Activated CD4-positive, alpha-beta T cell treated with anti-CD3 and anti-CD28 coated beads for 24 hours (primary cell): Measurements from ENCODE around the gene ZNF385D.

ENCODE experiments used
- DNase-seq, 2 donors: peaks; one replicate each; pipeline ENCODE4 v3.0.0-alpha.2; 2020; ENCODE audit warnings: low read depth in 2 of 2

ZNF385D gene

GRCh38 chr3:21750080-21750696, 822 bp downstream of the ZNF385D start:
- DNase-seq, result no peak

DNA sequence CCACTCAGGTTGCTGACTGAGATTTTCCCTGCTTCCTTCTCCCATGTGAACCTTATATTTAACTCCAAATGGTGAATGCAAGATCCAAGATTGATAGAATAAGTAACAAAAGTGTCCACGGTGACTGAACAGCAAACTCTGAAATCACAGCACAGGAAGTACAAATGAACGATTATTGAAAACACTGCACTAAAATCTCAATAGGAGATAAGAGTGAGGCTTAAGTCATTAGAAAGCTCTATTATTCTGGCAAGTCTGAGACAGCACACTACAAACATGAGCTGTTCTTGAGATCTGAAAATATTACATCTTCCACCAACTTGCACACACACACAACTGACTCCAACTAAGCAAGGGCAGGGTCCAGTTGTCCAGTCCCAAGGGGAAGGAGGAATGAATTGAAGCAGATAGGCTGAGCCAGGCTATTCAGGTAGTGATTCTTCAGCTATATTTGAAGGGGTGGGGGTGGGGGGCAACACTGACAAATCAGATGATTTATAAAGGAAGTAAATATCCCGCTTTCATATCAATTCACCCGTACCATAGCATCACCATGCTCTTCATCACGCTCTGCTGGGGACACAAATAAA, 2.9 kb downstream of the ZNF385D start:
- no peak for DNase-seq

GRCh38 chr3:21747376-21747775, 3.6 kb downstream of the ZNF385D start:
- DNase-seq, result no peak

DNA sequence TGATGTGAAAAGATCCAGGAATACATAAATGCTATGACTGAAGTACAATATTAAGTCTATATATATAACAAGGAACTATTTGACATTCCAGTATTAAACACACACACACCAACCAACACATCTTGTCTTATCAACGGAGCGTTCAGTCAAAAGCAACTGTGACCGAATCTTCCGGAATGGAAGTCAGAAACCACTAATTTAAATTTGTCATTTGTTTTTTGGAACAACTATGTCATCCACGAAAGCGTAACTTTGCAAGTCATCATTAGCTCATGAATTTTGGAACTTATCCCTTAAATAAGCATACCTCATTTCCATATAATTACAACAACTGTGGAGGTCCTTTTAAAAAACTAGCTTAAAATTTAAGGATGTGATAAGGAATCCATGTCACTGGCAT, 5.0 kb downstream of the ZNF385D start:
- DNase-seq, result no peak

GRCh38 chr3:21744793-21745192, 6.2 kb downstream of the ZNF385D start:
- no peak for DNase-seq

DNA sequence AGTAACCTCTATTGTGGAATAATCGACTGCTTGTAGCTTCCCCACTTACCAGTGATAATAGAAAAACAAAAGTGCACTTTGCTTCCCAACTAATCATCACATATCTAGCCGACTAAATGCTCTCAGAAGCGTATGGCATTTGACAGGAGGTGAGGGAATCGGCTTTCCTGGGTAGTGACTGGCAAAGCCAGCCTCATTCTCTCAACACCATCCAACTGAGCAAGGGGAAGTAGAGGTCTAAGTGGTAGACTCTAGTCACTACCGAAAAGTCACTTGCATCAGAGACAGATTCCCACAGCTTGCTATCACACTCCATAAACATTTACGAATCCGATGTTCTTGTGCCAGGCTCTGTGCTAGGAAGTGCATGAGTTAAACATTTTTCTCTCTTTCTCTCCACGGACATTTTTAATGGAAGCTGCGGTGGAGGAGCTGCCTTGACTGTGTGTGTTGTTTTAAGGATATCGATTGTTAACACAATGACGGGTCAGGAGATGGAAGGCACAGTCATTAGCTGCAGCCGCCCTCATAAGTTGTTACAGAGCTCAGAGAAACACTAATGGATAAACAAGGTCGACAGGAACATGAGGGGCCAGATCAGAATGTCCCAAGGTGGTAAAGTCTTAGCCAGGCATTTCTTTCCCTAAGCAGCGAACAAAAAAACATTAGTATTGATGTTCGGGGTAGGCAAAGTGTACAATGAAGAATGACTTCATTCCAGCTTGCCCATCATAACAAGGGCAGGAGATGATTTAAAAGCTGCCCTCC, 11.9 kb downstream of the ZNF385D start:
- no peak for DNase-seq

DNA sequence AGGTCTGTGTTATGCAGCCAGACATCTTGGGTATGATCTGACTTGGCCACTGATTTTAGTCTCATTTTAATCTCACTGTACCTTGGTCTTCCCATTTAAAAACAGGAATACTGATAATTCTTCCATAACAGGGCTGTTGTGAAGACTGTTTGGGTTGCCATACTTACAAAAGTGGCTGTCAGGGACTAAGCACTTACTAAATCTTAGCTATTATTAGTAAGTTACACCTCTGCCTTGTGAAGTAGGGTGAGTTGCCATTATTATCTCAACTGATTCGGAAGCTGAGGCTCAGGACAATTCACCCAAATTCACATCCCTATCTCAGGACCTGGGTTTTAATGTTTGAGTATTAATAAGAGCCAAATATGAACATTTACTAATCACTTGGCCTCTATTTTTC, 12.7 kb downstream of the ZNF385D start:
- DNase-seq, result no peak

DNA sequence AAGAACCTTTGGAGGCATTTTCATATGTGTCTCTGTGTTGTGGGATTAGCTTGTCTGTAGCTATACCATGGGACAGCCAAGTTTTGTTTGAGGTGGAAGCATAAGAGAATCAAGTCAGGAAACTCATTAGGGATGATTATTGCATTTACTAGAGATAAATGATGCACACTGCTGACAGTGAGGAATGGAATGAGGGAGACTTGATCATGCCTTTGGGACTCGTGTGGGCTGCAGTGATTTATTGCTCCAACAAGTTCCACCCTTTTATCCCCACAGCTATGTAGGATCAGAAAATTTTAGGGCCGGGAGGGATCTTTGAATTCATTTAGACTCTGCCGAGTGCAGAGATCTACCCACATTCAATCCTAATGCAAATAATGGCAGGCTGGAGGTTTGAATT, 16.3 kb downstream of the ZNF385D start:
- DNase-seq, result no peak

DNA sequence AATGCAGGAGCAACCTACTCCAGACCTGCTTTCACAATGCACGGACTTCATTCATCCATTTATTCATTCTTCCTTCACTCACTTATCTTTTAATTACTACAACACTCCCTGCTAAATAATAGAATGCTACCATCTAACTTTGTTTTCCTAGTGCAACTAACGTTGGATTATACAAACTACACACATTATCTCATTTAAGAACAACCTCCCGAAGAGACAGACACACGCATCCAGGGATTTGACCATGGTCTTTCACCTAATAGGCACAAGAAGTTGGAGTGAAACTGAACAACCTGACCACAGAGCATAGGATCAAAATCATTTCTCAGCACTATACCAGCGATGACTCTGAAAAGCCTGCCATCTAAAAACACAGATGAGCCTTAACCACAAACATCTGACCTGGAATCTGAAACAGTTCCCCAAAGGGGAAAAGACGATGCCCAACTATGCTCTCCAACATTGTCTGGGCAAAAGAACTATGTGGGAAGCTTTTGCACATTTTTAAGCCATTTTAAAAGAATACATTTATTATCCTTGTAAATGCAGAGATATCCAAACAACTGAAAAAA, 21.0 kb downstream of the ZNF385D start:
- no peak for DNase-seq

DNA sequence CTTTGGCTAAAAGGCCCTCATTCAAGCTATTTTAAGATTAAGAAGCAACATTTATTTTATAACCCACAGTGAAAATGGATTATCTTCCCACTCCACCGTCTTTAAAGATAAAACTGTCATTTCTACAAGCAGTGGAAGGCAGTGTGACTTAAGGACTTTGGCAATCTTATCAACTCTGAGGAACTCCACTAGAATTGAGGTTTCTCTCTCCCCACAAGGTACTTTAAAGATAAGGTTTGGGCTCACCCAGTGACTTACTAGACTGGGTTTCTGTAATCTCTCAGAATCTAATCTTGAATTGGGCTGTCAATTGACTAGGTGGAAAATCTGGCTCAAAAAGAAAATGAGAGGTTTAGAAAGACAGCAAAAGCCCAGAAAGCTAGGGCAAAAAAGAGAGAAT, 21.7 kb downstream of the ZNF385D start:
- DNase-seq, result no peak

DNA sequence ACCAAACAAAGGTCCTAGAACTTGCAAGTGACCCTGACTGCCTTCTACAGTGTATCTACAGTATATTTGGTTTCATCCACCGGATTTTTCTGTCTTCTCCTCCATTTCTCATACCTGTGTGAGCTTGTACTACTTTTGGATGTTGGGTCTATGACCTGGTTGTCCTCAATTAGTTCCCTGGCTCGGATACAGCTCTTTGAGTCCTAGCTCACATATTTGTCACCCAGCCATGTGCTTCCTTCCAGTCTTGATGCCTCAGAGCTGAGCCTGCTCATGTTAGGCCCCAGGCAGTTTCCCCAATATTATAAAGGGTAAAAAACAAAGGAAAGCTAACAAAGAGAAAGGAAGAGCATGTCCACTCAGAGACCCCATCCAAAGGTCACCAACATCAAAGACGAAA, 28.2 kb downstream of the ZNF385D start:
- no peak for DNase-seq

- no peak for DNase-seq
These were observed 28.7 kb downstream of the ZNF385D start for GRCh38 chr3:21722301-21722700.

GRCh38 chr3:21718943-21719591, 31.9 kb downstream of the ZNF385D start:
- no peak for DNase-seq

DNA sequence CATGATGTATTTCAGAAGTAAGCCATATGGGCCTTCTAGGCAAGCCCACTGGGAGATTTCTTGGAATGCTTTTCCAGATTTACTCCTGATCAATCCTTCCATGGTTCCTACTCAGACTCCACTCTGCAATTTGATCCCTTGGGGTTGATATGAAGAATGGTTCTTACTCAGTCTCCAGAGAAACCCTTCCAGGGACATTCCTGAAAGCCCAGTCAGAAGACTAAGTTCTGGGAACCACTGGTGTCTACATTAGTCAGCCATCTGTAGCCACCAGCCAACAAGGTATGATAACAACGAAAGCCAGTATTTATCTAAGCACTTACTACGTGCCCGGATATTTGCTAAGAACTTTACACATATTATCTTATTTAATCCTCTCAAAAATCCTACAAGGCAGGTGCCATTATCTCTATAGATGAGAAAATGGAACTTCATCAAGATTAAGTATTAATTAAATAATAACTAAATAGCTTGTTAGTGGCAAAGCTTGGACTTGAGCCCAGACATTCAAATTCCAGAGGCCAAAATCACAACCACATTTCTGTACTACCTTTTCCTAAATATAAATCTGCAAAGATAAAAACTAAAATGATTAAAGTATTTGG, 32.7 kb downstream of the ZNF385D start:
- no peak for DNase-seq

- DNase-seq, result no peak
These were observed 35.3 kb downstream of the ZNF385D start for GRCh38 chr3:21715662-21716061.

GRCh38 chr3:21705769-21706168, 45.2 kb downstream of the ZNF385D start:
- no peak for DNase-seq

DNA sequence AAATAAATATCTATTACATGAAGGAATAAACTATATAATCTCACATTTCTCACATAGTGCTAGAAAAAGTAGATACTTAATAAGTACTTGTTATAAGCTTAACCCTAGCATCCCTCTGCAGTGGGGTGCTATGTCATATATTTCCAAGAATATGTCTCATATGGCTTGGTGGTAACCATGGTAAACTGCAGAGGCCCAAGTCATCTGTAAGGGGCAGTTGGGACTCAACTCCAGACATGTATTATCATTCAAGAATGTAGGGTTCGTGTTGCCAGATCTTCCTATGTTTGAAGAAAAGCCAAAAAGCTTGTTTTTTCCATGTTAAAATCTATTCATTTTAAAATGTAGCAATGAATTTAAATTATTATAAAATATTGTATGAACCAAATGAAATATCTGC, 46.2 kb downstream of the ZNF385D start:
- DNase-seq, result no peak

GRCh38 chr3:21703291-21703690, 47.7 kb downstream of the ZNF385D start:
- DNase-seq, result no peak

GRCh38 chr3:21697707-21698106, 53.3 kb downstream of the ZNF385D start:
- DNase-seq, result no peak

DNA sequence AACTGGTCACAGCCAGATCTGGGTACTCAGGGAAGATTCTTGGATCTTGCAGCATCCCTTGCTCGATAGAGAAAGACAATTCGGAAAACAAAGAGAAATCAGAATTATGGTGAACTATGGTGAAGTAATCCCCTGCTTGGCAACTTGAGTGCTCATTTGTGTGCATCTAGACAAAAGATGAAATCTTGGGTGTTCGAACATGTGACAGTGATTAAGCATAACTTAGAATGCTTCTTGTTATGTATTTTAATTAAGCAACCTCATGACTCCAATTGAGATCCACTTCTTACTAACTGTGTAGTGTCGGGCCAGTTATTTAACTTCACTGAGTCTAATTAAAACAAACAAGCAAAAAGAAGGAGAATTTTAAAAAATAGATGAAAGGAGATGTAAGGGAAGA, 56.5 kb downstream of the ZNF385D start:
- no peak for DNase-seq

DNA sequence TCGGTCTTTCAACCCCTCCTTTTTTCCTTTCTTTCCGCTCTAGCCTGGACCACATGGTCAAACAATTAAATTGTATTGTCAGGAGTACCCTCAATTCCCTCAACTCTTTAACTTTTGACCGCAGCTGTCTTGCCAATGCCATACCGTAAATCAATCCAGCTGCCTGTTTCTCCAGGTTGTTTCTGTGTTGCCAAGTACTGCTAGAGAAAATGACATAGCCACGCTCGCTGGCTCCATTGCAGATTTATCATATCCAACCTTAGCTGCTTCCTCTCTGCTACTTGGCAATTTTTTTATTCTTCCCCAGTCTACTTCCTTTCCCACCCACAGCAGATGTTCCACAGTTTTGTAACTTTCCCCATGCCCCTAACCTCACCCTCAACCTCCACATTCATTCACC, 60.0 kb downstream of the ZNF385D start:
- no peak for DNase-seq

- no peak for DNase-seq
These were observed 68.8 kb downstream of the ZNF385D start for GRCh38 chr3:21682206-21682605.
